Effector memory CD4-positive, alpha-beta T cell (primary cell): ENCODE data around the gene SUGCT.

Experiments used
- DNase-seq, 3 donors: peaks; one replicate each; pipeline ENCODE4 v3.0.0-alpha.2; 2020
- H3K27ac ChIP-seq: 2 replicates; pipeline ENCODE4 v1.7.0; 2013; ENCODE audit warnings: mild to moderate bottlenecking, low read length, moderate library complexity; ENCODE audit not compliant: insufficient read depth, poor library complexity, severe bottlenecking
- H3K27me3 ChIP-seq: replicated peaks from 2 replicates; pipeline ENCODE4 v1.7.0; 2013; ENCODE audit warnings: mild to moderate bottlenecking, low read length; ENCODE audit not compliant: insufficient read depth, control insufficient read depth, poor library complexity, severe bottlenecking
- H3K36me3 ChIP-seq: 2 replicates; pipeline ENCODE4 v1.7.0; 2013; ENCODE audit warnings: mild to moderate bottlenecking, low read length, moderate library complexity; ENCODE audit not compliant: control insufficient read depth, insufficient read depth
- H3K4me1 ChIP-seq: 2 replicates; pipeline ENCODE4 v1.7.0; 2013; ENCODE audit warnings: low read length, mild to moderate bottlenecking; ENCODE audit not compliant: control insufficient read depth, insufficient read depth, poor library complexity, severe bottlenecking
- H3K4me3 ChIP-seq: 2 replicates; pipeline ENCODE4 v1.7.0; 2013; ENCODE audit warnings: low read length, low read depth, mild to moderate bottlenecking; ENCODE audit not compliant: insufficient read depth, poor library complexity, severe bottlenecking
- H3K9me3 ChIP-seq: 2 replicates; pipeline ENCODE4 v1.7.0; 2013; ENCODE audit warnings: mild to moderate bottlenecking, low read length, moderate library complexity; ENCODE audit not compliant: control insufficient read depth

The SUGCT gene

GRCh38 chr7:40836218-40836617 is 701.4 kb downstream of the SUGCT start:
- Histone ChIP-seq H3K27me3 (no peaks in the 10 kb centered on the region), H3K9me3 (no peaks in the 10 kb centered on the region), H3K4me3 (no peak overlapping the region), H3K36me3 (no peaks in the 10 kb centered on the region), H3K4me1 (no peaks in the 10 kb centered on the region), H3K27ac (no peak overlapping the region)
- no peak for DNase-seq

GRCh38 chr7:40839881-40840280 is 705.1 kb downstream of the SUGCT start:
- H3K4me1 ChIP-seq: no peaks in the 10 kb centered on the region
- no peak for DNase-seq
- H3K36me3 ChIP-seq: no peaks in the 10 kb centered on the region
- H3K4me3 ChIP-seq: no peak overlapping the region
- H3K27me3 ChIP-seq: no peaks in the 10 kb centered on the region
- H3K9me3 ChIP-seq: no peaks in the 10 kb centered on the region
- H3K27ac ChIP-seq: no peak overlapping the region

- Histone ChIP-seq H3K4me1 (no peaks in the 10 kb centered on the region), H3K4me3 (no peak overlapping the region), H3K9me3 (no peaks in the 10 kb centered on the region), H3K27me3 (no peaks in the 10 kb centered on the region), H3K36me3 (no peaks in the 10 kb centered on the region), H3K27ac (no peak overlapping the region)
- no peak for DNase-seq
These were observed 706.2 kb downstream of the SUGCT start for GRCh38 chr7:40840990-40841389.

- no peaks in the 10 kb centered on the region for H3K4me1 ChIP-seq
- H3K27ac ChIP-seq: no peak overlapping the region
- H3K36me3 ChIP-seq: no peaks in the 10 kb centered on the region
- H3K27me3 ChIP-seq: no peaks in the 10 kb centered on the region
- DNase-seq: no peak
- H3K4me3 ChIP-seq: no peak overlapping the region
- H3K9me3 ChIP-seq: no peaks in the 10 kb centered on the region
These were observed 707.8 kb downstream of the SUGCT start for GRCh38 chr7:40842641-40843040.

- no peaks in the 10 kb centered on the region for H3K36me3 ChIP-seq
These were observed 708.7 kb downstream of the SUGCT start for GRCh38 chr7:40843338-40843985.

DNA sequence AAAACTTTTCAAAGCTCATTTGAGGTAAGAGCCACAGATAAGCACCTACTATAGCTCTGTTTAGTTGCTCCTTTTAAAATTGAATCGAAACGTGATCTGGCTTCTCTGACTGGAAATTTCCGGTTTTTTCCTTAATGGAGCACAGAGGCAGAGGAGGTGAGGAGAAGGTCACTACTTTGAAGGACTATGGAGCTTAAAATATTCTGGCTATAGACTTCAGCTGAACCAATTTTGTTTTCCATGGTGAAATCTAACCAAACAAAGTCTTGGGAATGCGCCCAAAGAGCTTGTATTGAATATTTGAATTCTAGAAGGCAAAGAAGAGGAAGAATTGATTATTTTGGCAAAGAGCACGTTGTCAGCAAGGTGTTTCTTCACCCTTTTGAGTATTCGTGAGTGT is 711.1 kb downstream of the SUGCT start:
- H3K27ac ChIP-seq: no peak overlapping the region
- H3K4me3 ChIP-seq: no peak overlapping the region
- no peaks in the 10 kb centered on the region for H3K4me1 ChIP-seq
- no peaks in the 10 kb centered on the region for H3K27me3 ChIP-seq
- DNase-seq: no peak
- H3K36me3 ChIP-seq: no peaks in the 10 kb centered on the region
- H3K9me3 ChIP-seq: no peaks in the 10 kb centered on the region

More at GRCh38 chr7:40843338-40843985, 708.7 kb downstream of the SUGCT start:
- Histone ChIP-seq H3K27ac (no peak overlapping the region), H3K4me1 (no peaks in the 10 kb centered on the region), H3K27me3 (no peaks in the 10 kb centered on the region), H3K4me3 (no peak overlapping the region), H3K9me3 (no peaks in the 10 kb centered on the region)
- no peak for DNase-seq

- DNase-seq: no peak
- no peaks in the 10 kb centered on the region for H3K27me3 ChIP-seq
- H3K4me1 ChIP-seq: no peaks in the 10 kb centered on the region
- H3K4me3 ChIP-seq: no peak overlapping the region
- no peak overlapping the region for H3K27ac ChIP-seq
- H3K36me3 ChIP-seq: no peaks in the 10 kb centered on the region
- H3K9me3 ChIP-seq: no peaks in the 10 kb centered on the region
These were observed 713.1 kb downstream of the SUGCT start for GRCh38 chr7:40847921-40848320.

DNA sequence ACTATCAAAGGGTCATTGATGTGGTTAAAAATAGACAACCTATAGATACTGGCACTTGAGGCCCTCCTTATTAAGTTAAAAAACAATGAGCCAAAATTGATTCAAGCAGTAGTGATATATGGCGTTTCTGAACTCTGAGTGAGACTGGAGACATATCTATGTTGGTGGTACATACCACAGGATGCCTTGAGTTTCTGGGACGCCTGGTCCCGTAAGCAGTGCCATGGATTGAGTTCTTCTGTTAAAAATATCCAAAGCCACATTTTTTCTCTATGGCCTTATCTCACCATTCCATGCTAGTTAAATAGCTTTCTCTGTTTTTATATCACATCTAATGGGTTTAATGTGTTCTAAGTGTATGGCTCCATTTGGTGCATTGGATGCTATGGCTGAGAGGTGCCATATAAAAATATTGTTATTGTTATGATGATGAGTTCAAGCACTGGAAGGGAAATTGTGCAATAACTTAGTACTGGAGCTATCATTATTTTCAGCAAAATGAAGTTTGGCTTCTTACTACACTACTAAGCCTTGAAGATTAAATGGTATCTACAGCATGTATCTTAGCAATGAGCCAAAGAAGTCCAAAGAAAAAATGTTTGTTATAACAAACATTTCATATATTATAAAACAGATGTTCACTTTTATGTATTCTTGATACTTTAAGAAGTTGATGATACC is 713.9 kb downstream of the SUGCT start:
- Histone ChIP-seq H3K4me3 (no peak overlapping the region), H3K27ac (no peak overlapping the region), H3K9me3 (no peaks in the 10 kb centered on the region), H3K4me1 (no peaks in the 10 kb centered on the region), H3K27me3 (no peaks in the 10 kb centered on the region), H3K36me3 (no peaks in the 10 kb centered on the region)
- no peak for DNase-seq

GRCh38 chr7:40850017-40850416 is 715.2 kb downstream of the SUGCT start:
- H3K9me3 ChIP-seq: no peaks in the 10 kb centered on the region
- no peaks in the 10 kb centered on the region for H3K4me1 ChIP-seq
- no peak overlapping the region for H3K4me3 ChIP-seq
- H3K27me3 ChIP-seq: no peaks in the 10 kb centered on the region
- H3K36me3 ChIP-seq: no peaks in the 10 kb centered on the region
- DNase-seq: no peak
- H3K27ac ChIP-seq: no peak overlapping the region

DNA sequence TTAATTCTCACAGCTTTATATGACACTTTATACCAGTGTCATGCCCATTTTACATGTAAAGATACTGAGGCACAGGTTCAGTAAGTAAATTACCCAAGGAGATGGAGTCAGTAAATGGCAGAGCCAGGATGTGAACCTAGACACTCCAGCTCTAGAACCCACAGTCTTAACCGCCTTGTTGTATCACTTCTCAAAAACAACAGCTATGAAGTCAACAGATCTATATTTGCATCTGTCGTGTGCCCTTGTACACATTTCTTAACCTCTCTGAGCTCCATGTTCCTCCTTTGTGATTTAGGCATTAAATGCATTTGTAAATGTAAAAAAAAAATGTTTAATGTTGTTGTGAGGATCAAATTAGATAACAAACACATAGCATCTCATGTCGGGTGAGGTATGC is 716.2 kb downstream of the SUGCT start:
- no peaks in the 10 kb centered on the region for H3K36me3 ChIP-seq
- H3K27ac ChIP-seq: no peak overlapping the region
- H3K9me3 ChIP-seq: no peaks in the 10 kb centered on the region
- H3K27me3 ChIP-seq: no peaks in the 10 kb centered on the region
- no peaks in the 10 kb centered on the region for H3K4me1 ChIP-seq
- no peak for DNase-seq
- no peak overlapping the region for H3K4me3 ChIP-seq
